SW480 (cell line): Measurements from ENCODE around the gene ASPSCR1.

Experiments used
- DNase-seq: peaks from one replicate; pipeline ENCODE4 v3.0.0-alpha.2; 2016; ENCODE audit warnings: low spot score

Gene ASPSCR1

DNA sequence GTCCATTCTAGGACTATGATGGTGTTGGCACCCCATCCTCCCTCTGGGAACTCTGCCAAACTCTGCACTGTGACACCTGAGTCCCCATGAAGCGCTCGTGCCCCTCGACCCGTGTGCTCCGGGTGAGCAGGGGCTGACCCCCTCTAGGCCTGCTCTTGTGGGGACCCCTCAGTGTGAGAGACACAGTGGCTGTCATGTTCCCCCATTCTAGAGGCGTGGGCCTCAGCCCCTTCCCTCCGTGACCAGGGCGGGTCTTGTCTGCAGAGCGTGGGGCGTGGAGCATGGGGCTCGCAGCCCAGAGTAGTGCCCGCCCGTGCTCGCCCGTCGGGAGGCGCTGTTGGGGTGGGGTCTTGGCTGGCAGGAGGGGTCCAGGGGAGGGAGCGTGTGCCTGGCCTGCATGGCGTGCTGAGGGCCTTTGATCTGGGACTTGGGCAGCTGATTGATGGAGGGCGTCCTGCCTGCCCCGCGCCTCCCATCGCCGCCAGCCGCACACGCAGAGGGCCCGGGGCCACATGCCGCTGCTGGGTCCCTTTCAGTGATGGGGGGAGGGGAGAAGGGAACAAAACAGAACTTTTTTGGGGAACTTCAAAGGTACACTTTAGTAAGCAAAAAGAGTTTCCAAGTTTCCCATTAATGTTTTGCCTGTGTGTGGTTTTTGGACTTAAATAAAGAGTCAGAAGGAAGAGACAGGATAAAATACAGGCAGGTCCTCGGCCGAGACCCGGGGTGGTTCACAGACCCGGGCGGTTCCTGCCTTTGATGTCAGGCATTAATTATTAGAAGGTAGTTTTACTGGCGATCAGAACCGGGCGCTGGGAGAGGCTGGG, 22.8 kb downstream of the ASPSCR1 start:
- DNase-seq = no peak

DNA sequence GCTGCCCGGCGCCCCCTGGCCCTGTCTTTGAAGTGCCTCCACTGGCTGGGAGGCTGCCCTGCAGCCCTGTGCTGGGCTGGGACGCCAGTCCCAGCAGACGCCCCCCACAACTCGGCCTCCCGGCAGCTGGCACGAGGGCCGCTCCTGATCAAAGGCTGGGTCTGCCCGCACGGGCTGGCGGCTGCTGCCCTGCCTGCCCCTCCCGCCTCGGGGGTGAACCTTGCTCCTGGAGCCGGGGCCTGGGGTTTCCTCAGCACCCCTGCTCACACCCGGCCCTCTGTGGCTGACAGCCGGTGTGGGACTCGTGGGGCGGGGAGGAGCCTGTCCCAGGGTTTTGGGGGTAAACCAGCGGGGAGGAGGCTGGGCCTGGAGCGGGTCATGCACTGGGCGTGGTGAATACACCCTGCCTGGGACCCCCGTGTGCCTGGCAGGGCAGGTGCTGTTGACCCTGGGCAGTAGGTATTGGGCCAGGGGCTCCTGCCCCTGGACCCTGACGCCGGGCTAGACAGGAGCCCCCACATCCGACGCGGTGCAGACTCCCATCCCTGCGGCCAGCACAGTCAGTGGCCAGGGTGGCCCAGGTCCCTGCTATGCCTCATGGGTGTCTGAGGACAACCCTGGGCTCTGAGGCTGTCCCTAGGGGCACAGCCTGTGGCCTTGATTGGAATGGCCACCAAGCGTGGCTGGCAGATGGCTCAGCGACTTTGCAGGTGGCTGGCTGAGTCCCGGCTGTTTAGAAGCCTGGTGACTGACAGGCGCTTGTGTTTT, 23.6 kb downstream of the ASPSCR1 start:
- DNase-seq = peak; percentile 96

DNA sequence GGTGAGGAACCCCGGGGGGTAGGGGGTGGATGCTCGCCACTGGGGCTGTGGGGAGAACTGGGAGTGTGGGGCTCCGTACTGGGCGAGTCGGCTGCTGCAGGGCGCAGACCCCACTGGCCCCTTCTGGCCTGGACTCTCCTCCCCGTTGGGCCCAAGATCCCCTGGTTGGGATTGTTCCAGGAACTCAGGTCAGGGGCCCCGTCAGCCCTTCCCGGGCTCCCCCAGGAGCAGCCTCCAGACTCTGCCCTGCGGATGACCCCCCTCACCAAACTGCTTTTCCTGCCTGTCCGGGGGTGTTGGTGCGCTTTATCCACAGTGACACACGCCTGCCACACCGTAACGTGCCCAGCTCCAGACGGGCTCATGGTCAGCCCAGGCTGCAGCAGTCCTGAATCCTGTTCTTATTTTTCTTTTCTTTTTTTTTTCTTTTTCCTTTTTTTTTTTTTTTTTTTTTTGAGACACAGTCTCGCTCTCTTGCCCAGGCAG, 24.2 kb downstream of the ASPSCR1 start:
- no peak for DNase-seq

DNA sequence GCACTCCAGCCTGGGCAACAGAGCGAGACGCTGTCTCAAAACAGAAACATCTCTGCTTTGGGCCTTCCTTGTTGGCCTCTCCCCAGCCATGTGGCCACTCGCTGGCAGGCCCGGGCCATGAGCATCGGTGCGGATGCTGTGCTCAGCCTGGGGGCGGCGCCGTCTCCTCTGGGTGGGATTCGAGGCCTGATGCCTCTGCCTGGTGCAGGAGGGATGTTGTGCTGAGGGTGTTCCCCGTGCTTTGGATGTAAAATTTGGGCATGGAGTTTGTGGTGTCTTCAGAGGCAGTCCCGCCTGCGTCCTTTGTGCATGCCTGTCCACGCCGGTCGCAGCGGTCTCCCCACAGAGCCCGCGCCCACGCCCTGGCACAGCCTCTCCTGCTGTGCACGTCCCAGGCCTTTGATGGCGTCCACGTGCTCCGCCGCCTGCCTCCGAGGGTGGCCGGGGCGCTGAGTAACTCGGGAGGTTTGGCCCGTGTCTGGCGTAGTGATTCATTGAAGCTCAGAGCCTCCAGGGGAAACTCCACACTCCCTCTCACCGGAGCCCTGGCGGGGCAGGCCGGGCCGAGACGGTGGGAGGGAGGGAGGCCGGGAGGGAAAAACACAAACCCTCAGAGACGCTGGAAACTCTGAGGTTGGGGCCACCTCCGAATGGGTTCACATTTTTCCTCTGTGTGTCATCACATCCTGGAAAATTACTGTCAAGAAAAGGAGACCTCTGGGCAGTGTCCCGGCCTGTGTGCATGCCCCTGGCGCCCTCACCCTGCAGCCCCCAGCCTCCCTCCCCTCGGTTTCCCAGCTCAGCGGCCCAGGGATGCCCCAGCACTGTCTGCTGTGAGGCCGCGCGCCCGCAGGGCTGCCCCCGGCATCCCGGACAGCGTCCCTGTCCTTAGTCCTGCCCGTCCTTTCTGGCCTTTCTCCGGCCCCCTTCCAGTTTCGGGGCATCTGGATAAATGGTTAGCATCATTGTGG, 26.3 kb downstream of the ASPSCR1 start:
- peak; percentile 94 for DNase-seq

DNA sequence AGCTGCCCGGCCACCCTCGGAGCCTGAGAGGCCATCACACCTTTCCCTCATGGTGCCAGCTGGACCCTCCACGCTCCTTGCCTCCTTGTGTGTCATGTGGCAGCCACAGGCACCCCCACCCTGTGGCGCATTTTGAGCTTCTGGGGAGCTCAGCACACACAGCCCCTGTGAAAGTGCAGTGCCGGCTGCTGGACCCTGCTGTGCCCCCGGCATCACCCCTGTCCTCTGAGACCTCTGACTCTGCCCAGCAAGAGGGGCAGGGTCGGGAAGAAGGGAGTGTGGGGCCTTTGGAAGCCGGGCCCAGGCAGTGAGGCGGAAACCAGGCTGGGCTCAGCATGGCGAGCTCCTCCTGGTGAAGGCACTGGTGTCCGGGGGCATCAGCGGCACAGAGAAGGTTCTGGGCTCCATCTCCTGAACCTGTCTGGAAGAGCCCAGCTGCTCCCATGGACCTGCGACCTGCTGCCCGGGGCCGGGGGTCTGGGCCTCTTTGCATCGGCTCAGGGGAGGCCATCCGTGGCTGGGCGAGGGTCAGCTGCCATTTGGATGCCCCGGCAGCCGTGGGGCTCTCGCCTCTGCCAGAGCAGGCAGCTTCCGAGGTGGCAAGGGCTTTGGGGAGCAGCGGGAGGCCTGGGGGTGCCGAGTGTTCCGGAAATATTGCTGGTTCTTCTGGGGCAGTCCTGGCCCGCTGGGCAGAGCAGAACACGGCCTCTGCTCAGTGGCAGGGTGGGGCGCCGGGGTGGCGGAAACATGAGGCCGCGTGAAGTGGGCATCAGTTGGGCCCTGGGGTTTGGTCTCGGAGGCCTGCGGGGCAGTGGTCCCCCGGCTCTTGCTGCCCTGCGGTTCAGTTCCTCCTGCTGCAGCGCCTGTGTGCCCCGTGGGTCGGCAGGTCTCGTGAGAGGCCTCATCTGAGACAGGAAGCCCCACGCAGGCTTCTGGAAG, 27.4 kb downstream of the ASPSCR1 start:
- no peak for DNase-seq

DNA sequence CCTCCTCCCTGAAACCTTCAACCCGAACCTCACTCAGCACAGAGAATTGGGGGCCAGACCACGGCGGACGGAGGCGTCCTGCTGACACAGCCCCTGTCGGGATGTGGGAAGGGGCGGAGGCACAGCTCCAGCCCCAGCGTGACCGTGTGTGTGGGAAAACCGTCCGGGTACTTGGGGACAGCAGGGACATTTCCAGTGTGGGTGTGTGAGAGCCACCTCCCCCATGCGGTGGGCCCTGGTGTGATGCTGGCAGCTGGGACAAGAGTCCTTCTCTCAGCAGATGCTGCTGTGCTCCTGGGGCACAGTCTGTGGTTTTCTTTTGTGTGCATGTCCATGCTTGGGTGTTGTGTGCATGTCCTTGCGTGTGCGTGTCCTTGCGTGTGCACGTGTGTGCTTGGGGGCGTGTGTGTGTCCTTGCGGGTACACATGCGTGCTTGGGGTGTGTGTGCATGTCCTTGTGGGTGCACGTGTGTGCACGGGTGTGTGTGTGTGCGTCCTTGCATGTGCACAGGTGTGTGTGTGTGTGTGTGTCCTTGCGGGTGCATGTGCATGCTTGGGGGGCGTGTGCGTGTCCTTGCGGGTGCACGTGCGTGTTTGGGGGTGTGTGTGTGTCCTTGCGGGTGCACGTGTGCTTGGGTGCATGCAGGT, 28.4 kb downstream of the ASPSCR1 start:
- peak; percentile 67 for DNase-seq

DNA sequence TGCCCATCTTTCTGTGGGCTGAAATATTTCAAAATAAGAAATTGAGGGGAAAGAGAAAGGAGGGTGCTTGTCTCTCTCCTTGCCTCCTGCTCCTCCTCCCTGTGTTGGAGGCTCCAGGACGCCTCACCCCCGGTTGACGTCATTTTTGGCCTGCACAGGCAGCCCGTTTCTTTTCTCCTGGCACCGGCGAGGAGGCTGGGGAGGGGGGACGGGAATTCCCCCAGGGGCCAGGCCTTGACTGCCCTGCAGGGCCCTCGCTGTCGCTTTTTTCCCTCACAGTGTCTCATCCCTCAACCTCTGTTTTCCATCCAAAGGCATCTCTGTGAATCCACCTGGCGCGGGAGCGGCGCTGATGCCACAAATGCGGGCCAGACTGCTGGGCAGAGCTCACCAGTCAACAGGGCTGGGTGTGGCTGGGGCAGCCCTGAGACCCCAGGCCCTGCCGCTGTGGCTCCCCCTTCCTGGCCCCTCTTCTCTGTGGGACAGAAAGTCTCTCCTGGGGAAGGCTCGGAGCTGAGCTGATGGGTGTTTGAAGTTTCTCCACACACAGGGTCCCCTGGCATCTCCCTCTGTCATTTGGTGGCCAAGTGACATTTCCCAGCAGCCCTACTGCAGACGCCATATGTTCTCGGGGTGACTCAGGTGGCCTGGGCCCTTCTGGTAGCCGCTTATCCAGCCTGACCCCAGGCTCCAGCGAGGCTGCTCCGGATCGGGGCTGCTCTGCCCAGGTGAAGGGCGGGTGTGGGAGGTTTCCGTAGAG, 29.2 kb downstream of the ASPSCR1 start:
- no peak for DNase-seq

DNA sequence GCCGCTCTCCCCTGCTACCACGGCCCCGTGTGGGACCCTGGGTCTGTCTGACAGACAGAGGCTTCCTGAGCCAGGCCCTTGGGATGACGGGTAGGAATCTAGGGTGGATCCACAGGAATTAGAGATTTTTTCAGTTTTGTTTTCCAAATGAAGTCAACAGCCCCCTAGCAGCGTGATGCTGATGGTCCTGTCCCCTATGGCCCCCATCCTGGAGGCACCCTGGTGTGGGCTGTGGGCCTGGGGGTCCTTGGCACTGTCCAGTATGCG, 29.7 kb downstream of the ASPSCR1 start:
- no peak for DNase-seq

DNA sequence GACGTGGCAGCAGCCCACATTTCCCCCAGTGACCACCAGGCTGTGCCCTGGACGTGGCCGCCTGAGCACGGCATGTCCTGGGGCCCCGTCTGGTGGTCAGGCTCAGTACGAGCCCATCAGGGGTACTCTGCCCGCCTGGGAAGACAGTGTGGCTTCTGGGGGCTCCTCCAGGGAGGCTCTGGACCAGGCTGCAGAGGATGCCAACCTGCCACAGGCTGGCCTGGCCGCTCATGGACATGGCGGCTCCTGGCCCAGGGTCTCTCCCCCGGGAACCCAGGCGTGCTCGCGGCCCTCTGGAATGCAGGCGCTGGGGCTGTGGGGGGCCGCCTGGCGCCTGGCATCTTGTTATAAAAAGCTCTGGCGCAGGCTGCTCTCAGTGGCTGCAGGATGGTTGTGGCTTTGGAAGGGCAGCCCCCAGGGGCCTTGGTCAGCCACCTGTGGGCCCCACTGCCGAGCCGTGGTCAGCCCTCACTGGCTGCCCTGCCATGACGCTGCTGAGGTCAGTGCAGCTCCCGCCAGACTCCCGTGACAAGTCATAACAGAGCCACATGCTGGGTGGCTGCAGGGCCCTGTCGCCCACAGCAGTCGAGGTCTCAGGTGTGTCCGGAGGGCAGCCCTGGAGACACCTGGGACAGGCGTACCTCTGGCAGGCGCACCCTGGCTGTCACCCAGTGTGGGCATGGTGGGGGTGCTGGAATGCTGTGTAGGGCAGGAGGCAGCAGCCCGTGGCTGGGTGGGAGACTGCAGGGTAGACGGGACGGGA, 30.2 kb downstream of the ASPSCR1 start:
- DNase-seq = no peak

DNA sequence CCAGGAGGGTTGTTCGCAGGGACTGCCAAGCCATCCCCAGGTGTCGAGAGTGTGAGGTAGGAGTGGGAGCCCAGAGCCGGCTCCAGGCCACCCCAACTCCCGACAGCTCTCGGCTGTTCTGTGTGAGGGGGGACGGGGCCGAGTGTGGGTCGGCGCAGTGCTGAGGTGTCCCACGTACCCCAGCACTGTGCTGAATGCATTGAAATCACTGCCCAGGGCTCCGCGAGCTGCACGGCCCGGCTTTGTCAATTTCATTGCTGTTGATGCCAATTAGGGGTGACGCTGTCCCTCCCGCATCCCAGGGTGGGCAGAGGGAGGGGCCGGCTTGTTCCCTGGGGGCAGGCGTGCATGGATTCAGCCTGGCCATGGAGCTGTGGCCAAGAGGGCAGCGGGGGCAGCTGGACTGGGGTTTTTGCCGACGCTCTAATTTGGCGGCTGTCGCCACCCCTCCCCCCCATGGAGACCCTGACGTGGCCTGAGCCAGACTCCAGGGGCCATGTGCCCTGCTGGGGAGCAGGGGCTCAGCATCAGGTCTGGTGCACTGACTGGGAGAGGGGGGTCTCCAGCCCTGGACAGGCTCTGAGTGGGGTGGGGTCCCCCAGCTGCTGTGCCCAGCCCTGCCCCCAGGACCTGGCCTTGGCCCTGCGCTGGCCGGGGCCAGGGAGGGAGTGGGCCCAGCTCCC, 31.0 kb downstream of the ASPSCR1 start:
- no peak for DNase-seq

DNA sequence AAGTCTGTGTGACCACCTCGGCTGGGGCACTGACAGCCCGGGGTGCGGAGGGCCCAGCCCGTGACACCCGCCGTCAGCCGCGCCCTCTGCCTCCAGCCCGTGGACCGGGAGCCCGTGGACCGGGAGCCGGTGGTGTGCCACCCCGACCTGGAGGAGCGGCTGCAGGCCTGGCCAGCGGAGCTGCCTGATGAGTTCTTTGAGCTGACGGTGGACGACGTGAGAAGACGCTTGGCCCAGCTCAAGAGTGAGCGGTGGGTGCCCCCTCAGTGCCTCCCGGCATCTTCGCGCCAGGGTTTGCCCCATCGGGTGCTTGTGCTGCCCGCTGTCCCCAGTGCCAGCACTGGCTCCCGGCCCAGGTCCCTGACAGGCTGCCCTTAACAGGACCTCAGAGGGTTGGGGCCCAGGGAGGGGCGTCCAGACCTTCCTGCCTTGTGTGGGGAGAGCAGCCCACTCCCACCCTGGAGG, 31.5 kb downstream of the ASPSCR1 start:
- DNase-seq = no peak

DNA sequence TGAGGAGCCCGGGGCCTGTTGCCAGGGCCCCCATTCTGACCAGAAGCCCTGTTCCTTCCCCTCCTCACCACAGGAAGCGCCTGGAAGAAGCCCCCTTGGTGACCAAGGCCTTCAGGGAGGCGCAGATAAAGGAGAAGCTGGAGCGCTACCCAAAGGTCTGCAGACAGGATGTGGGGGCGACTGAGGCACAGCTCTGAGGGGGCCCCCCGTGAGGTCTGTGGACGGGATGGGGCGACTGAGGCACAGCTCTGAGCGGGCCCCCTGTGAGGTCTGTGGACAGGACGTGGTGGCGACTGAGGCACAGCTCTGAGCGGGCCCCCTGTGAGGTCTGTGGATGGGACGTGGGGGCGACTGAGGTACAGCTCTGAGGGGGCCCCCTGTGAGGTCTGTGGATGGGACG, 32.0 kb downstream of the ASPSCR1 start:
- DNase-seq = no peak

DNA sequence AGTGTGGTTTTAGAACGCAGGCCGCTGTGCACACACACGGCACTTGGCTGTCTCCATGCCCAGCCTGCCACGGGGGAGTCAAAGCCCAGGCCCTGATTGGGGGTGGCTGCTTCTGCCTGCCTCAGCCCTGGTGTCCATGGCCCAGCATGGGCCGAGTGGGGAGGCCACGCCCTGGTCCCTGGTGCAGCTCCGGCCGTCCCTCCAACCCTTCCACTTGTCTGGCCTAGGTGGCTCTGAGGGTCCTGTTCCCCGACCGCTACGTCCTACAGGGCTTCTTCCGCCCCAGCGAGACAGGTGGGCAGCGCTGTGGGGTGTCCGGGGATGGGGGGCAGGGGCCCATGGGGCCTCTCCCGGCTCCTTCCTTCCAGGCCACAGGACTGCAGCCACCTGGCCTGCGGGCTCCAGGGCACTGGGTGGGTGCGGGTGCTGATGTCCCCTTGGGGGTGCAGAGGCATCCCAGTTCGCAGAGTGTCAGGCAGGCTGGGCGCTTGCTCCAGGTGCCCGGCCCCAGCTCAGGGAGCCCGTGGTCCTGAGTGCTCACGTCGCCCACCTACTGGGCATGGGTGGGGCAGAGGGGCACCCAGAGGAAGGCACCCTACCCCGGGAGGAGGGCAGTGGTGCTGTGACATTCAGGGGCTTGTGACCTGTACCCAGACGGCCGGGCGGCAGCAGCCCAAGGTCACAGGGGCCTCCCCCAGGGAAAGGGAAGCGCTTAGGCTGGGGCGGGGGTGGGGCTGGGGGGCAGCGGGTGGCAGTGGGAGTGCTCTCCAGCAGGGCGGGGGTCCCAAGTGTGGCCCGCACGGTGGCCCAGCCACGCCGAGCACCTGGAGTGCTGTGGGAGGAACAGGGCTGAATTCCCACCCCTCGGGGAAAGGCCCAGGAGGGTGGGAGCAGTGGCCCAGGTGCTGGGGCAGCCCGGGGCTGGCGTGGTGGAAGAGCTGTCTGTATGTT, 33.4 kb downstream of the ASPSCR1 start:
- no peak for DNase-seq

DNA sequence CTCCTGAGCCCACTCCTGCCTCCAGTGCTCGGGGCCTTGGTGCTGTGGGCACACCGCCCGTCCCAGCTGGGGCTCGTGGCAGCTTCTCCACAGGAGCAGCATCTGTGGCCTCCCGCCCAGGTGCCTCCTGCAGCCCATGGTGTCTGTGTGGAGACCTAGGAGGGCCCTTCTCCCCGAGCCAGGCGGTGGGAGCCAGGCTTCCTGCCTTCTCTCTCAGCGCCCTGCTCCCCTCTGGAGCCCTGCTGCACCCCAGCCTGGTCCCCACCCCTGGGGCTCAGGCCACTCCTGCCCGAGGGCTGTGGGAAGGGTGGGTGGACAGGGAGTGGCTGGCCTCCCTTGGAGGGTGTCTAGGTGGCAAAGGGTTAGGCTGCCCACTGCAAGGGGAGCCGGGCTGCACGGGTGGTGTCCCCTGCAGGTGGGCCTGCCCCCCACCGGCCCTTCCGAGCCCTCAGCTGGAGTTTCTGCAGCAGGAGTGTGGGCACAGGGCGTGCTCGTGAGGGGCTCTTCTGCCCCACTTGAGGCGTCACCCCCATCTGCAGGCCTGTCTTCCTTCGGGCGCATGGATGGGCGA, 34.3 kb downstream of the ASPSCR1 start:
- no peak for DNase-seq

DNA sequence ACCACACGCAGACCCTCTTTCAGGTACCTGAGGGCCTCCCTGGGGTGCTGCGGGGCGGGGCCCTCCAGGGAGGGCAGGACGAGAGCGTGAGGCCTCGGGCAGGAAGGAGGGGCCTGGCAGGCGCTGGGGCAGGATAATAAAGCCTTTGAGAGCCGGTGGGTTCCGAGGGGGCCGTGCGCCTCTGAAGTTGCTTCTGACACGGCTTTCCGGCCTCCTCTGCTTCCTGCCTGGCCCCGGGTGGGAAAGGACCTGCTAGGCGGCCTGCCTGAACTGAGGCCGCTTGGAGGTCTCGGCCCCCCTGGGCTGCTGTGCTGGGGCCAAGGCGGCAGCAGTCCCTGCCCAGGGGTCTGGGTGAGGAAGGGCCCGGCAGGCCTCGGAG, 34.8 kb downstream of the ASPSCR1 start:
- DNase-seq = peak; percentile 83

DNA sequence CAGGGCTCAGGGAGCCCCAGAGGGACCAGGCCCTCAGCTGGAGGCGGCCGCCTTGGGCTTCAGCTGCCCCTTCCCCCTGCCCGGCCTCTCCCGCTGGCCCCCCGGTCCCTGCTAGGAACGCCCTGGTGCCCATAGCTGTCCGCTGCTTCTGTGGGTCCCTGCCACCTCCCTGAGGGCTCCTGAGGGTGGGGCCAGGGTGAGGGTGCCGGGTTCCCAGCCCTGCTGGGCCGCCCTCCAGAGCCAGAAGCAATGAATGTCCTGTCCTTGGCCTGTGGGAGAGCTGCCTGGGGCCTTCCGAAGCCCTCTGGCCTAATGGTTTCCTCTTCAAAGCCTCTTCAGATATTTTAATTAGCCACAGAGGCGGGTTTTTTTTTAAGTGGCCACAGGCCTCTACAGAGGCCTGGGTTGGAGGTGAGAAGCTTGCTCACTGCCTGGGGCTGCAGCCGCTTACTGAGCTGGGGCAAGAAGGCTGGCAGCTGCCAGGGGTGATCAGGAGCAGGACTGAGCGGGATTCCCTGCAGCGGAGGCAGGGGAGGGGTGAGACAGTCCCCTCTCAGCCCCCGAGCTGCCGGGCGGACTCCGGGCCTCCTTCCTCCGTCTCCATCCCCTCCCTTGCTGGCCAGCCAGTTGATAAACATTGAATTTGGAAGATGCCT, 35.3 kb downstream of the ASPSCR1 start:
- DNase-seq = peak; percentile 94
